HG03039 (cell line): ENCODE measurements around the gene LDLRAD2.
"Not testable (repeated sequence)": the region's sequence is repeated elsewhere in the genome, so short reads cannot be mapped to it uniquely, and the experiment has no call there.

ENCODE experiments used
- ATAC-seq: cut with Tn5 transposase; IDR thresholded peaks from one replicate; pipeline ENCODE4 v1.9.1; 2021; ENCODE audit warnings: mild to moderate bottlenecking, moderate library complexity; ENCODE audit not compliant: unreplicated experiment

The LDLRAD2 gene

DNA sequence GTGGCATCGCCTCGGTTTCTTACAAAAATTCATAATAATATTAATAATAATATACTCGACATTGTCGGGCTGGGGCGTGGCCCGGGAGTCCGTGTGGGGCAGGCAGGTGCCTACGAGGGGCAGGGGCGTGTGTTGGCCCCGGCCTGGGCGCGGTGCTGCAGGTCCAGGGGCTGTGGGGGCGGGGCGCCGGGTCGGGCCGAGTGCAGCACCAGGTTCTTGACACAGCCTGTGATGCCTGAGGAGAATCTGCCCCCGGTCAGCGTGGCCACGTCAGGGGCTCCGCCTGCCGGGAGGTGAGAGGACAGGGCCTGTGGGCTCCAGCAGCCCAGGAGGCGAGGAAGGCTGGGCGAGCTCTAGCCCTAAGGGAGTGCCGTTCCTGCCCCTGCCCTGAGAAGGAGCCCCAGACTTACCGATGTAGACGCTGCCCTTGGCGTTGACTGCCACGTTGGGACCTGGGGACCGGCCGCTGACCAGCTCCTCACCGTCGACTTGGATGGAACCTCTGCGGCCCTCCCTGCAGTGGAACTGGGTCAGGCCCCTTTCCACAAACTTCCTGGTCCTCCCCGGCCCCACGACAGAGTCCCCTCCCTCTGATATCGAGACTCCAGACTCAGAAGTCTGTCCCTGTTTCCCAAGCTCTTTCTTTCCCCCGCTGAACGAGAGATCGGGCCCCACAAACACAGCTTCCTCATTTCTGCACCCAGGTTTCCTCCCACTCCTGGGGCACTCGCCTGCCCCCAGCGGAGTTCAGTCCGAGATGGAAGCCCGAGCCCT lies 11.3 kb downstream of the LDLRAD2 start:
- no peak for ATAC-seq

DNA sequence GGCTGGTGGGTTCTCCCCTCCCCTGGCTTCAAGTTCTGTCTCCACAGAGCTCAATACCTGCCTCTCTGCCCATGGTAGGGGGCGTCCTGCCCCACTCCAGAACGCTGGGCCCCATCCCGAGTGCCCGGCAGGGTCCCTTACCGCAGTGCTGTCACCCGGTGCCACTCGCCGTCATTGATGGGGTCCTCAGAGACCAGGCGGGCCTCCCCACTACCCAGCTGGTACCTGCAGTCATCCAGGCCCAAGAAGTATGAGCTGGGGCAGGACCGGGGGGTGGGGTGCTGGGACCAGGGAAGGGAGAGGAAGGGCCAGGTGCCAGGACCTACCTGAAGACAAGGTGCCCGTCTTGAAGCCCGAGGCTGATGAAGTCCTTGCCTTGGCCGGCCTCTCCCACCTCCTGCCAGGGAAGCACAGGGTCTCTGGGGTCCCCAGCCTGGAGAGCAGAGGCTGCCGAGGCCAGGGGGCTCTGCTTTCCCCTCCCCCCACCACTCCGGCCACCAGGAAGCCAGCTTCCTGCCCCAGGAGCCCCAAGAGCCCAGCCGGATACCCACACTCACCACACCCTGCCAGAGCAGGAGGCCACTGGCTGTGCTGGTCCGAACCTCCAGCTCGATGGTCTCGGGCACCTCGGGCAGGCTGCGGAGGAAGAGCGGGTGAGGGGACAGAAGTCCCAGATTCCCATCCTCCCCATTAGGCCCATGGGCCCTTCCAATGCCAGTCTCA lies 12.1 kb downstream of the LDLRAD2 start:
- ATAC-seq, result no peak

- no peak for ATAC-seq
Observed at GRCh38 chr1:21824926-21825325, 12.9 kb downstream of the LDLRAD2 start.

DNA sequence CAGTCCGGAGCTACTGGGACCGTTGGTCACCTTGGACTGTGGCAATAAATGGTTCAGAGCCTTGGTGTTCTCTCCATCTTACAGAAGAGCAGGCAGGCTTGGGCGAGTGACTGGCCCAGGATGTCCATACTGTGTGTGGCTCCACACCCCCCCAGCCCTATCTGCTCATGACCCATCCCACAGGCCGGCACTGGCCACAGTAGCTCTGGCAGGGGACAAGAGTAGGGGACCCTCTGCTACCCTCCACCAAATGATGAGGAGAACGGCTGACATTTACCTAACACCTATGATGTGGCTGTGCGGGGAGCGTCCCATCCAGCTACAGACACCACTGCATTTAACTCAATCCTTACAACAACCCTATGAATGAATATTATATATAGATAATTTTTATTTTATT lies 13.3 kb downstream of the LDLRAD2 start:
- ATAC-seq, result no peak

DNA sequence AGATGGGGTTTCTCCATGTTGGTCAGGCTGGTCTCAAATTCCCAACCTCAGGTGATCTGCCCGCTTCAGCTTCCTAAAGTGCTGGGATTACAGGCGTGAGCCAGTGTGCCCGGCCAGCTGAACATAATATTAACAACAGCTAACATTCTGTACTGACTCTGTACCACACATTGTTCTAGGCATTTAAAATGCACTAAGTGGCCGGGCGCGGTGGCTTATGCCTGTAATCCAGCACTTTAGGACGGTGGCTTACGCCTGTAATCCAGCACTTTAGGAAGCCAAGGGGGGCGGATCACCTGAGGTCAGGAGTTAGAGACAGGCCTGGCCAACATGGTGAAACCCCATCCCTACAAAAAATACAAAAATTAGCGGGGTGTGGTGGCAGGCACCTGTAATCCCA lies 14.6 kb downstream of the LDLRAD2 start:
- ATAC-seq, result not testable (repeated sequence)

- ATAC-seq, result no peak
Observed at GRCh38 chr1:21827141-21827679, 15.1 kb downstream of the LDLRAD2 start.

- ATAC-seq, result no peak
Observed at GRCh38 chr1:21828075-21828474, 16.0 kb downstream of the LDLRAD2 start.

DNA sequence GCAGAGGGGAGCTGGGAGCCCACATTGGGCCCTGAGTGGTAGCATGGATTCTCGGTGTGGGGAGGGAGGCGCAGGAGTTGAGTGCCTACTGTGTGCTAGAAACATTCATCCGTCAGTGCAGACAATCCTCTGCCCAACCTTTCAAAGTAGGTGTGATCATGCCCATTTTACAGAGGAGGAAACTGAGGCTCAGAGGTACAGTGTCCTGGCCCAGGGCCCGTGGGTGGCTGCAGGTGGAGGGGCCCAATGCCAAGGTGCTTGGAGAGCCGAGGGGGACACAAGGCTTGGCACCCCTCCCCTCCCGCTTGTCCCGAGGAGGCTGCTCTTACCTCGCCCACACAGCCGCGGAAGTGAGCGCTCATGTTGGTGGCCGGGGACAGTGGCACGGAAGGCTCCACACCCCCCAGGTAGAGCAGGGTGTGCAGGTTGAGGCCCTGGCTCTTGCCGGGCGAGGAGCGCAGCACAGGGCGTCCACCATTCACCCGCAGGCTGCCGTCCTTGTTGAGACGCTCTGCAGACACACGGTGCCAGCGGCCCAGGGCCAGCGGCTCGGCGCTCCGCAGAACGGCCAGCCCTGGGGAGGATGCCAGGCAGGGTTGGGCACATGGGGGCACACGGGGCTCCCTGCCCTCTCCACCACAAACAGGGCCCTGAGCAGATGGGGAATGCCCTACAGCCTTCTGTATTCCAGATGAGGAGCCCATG lies 16.6 kb downstream of the LDLRAD2 start:
- no peak for ATAC-seq

GRCh38 chr1:21829294-21829693 lies 17.2 kb downstream of the LDLRAD2 start:
- no peak for ATAC-seq

GRCh38 chr1:21830792-21831453 lies 18.9 kb downstream of the LDLRAD2 start:
- no peak for ATAC-seq

- ATAC-seq, result no peak
Observed at GRCh38 chr1:21831454-21831970, 19.4 kb downstream of the LDLRAD2 start.

DNA sequence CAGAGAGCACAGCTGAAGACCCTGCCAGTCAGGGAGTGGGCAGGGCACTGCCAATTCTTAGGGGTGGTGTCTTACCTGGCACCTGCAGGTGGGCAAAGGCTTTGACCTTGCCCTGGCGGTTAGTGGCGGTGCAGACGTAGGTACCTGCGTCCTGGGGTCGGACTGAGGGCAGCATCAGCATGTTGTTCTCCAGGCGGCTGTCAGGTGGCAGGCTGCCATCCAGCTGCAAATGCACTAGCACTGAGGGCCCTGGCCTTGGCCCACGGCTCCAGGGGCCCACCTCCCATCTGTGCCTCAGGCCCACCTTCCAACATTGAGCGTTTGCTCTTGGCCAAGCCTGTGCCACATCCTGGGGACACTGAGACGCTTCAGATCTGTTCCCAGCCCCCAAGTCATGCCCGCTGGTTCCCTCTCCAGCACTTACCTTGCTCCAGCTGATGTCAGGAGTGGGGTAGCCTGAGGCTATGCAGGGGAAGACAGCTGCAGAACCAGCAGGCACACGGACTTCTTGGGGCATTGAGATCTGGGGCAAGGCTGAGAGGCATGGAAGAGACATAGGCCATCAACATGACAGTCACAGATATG lies 21.4 kb downstream of the LDLRAD2 start:
- no peak for ATAC-seq

DNA sequence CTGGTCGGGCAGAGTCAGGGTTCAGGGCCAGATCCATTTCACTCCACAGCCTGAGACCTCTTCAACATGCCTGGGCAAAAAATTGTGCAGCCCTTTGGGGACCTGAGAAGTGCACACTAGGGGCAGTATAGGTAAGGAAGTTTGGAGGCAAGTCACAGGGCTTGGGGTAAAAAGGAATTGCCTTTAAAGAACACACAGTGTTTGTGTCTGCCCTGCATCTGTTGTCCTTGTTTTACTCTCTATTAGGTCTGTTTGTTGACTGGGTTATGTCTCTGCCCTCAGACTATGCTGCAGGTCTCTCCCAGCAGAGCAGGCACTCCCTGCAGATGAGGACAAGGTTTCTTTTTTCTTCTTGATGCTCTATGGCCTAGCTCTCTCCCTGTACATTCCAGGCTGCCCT lies 22.0 kb downstream of the LDLRAD2 start:
- ATAC-seq, result no peak

- ATAC-seq, result no peak
Observed at GRCh38 chr1:21834666-21835065, 22.6 kb downstream of the LDLRAD2 start.

DNA sequence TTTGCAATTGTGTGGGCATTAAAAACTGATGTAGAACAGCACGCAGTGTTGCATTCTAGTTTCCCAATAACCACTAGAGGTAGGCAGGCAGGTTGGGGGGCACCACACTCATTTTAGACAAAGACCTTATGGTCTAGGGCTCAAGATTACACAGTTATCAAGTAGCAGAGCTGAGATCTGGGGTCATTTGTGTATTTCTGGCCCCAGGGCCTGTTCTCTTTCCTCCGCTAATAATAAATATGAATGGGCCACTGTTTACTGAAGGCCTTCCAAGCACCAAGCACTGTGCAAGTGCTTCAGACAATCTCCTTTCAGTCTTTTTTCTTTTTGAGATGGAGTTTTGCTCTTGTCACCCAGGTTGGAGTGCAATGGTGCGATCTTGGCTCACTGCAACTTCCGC lies 23.9 kb downstream of the LDLRAD2 start:
- ATAC-seq, result no peak

GRCh38 chr1:21836729-21837128 lies 24.7 kb downstream of the LDLRAD2 start:
- ATAC-seq, result no peak

DNA sequence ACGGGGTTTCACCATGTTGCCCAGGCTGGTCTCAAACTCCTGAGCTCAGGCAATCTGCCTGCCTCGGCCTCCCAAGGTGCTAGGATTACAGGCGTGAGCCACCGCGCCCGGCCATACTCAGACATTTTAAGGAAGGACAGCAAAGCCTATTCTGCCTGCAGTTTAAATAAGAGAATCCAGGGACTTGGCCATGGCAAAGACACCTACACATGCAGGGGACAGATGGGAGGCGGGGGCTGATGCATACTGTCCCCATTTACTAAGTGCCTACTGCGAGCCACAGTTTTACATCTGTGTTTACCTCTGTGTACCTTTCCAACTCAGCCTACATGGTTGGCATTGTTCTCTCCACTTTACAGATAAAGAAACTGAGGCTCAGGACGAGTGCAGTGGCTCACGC lies 25.4 kb downstream of the LDLRAD2 start:
- no peak for ATAC-seq

GRCh38 chr1:21838359-21839157 lies 26.5 kb downstream of the LDLRAD2 start:
- no peak for ATAC-seq

DNA sequence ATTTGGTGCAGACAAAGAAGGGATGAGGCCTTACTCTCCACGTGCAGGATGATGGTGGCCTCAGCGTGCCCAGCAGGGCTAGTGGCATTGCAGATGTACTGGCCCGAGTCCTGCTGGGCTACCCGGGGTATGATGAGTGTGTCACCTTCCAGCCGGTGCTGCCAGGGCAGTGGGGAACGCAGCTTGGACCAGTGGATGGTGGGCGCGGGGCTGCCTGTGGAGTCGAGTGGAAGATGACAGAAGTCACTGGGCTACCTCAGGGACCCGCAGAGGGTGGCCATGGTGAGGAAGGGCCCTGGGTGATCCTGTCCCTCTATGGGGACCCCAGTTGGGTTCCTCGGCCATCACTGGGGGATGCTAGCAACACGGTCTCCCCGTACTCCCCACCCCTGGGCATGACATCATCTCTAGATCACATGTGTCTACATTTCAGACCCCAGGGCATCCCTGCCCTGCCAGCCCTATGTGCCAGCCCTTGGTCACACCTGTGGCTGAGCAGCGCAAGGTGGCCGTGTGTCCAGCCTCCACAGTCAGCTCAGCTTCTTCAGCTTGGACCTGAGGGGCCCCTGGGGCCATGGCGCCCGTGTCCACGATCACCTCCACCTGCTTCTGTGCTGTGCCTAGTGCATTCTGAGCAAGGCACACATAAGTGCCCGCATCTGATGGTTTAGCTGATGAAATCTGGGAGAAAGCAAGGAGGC lies 27.4 kb downstream of the LDLRAD2 start:
- no peak for ATAC-seq
